A549 (cell line): Measurements from ENCODE around the gene LAMTOR2. TPM values are rescaled to one million over a fixed set of nuclear protein-coding genes. Genes with fewer than 3 reads are reported as not detected.

Experiments
- ATAC-seq, 2 experiments: fragments of 200-7000 bp in 1 of 2; fragments of >200 bp in 1 of 2; cut with Nextera tagmentation in 1 of 2; cut with Tn5 transposase in 1 of 2; 3 replicates each; pipeline versions ENCODE4 v1.8.0 to v1.9.1; 2018 to 2020; ENCODE audit warnings: mild to moderate bottlenecking in 1 of 2, moderate library complexity in 1 of 2
- CTCF ChIA-PET: fragments of 300-600 bp; sonication (Branson Sonifier 250); formaldehyde crosslinking; extraction: SDS; loops from one replicate; lab custom pipeline; 2021; ENCODE audit warnings: antibody characterized with exemption, inconsistent platforms; lab: Yijun Ruan, JAX
- POLR2A ChIA-PET: fragments of 350-600 bp; formaldehyde crosslinking; extraction: SDS; loops from one replicate; lab custom pipeline; 2021; ENCODE audit warnings: antibody characterized with exemption, inconsistent platforms; lab: Yijun Ruan, JAX
- DNase-seq, 2 experiments: peaks; one replicate each; pipeline versions ENCODE4 v3.0.0 to v3.0.0-alpha.2; 2011 to 2016; ENCODE audit warnings: low read depth in 1 of 2, low spot score in 1 of 2
- FAIRE-seq: peaks from 2 replicates; lab custom pipeline; 2011; peaks lifted over from hg19 to GRCh38; lab: Jason Lieb, UNC
- H3K27ac ChIP-seq, 2 experiments: fragments of >200 bp; sonication (Bioruptor Twin); formaldehyde crosslinking; 3 replicates each; pipeline ENCODE4 v1.5.1; 2016 to 2017
- H3K4me1 ChIP-seq: fragments of >200 bp; sonication (Bioruptor Twin); formaldehyde crosslinking; 3 replicates; pipeline ENCODE4 v1.6.1; 2016
- H3K4me2 ChIP-seq: fragments of >200 bp; sonication (Bioruptor Twin); formaldehyde crosslinking; 3 replicates; pipeline ENCODE4 v1.6.1; 2016
- H3K4me3 ChIP-seq: fragments of >200 bp; sonication (Bioruptor Twin); formaldehyde crosslinking; 3 replicates; pipeline ENCODE4 v1.5.1; 2016
- H3K9me3 ChIP-seq: fragments of >200 bp; sonication (Bioruptor Twin); formaldehyde crosslinking; 3 replicates; pipeline ENCODE4 v1.6.1; 2016
- CBX2 ChIP-seq: fragments of 200-600 bp; sonication (generic); IDR thresholded peaks from 2 replicates; pipeline ENCODE4 v1.6.1; 2016; ENCODE audit warnings: low read depth, mild to moderate bottlenecking, borderline replicate concordance
- CBX8 ChIP-seq: fragments of 200-600 bp; sonication (generic); IDR thresholded peaks from 2 replicates; pipeline ENCODE4 v1.6.1; 2016
- CEBPB ChIP-seq, 2 experiments: fragments of >200 bp in 1 of 2; sonication (Bioruptor Twin) in 1 of 2; formaldehyde crosslinking in 1 of 2; IDR thresholded peaks; 2 replicates each; pipeline ENCODE4 v1.6.1; 2012 to 2016
- CHD2 ChIP-seq: fragments of 150-350 bp; IDR thresholded peaks from 2 replicates; pipeline ENCODE4 v1.6.1; 2014; ENCODE audit warnings: low read length; ENCODE audit not compliant: partially characterized antibody
- CHD4 ChIP-seq: fragments of 200-600 bp; sonication (generic); IDR thresholded peaks from 2 replicates; pipeline ENCODE4 v1.6.1; 2016; ENCODE audit warnings: antibody characterized with exemption, mild to moderate bottlenecking, borderline replicate concordance
- EHMT2 ChIP-seq: fragments of 200-600 bp; sonication (generic); IDR thresholded peaks from 2 replicates; pipeline ENCODE4 v1.6.1; 2016; ENCODE audit warnings: antibody characterized with exemption, low read depth, mild to moderate bottlenecking, moderate library complexity
- FOSL2 ChIP-seq, 2 experiments: fragments of 450-650 bp in 1 of 2; fragments of >200 bp in 1 of 2; sonication (Bioruptor Twin) in 1 of 2; formaldehyde crosslinking; IDR thresholded peaks; 2 replicates each; pipeline versions ENCODE4 v1.5.0 to v1.6.1; 2016 to 2020; ENCODE audit warnings: mild to moderate bottlenecking in 1 of 2, moderate library complexity in 1 of 2
- GATA3 ChIP-seq: IDR thresholded peaks from 2 replicates; pipeline ENCODE4 v1.6.1; 2012; ENCODE audit warnings: borderline replicate concordance
- HDAC2 ChIP-seq: fragments of 200-600 bp; sonication (generic); IDR thresholded peaks from 2 replicates; pipeline ENCODE4 v1.6.1; 2016
- HOXB13 ChIP-seq: fragments of 250-450 bp; sonication (Bioruptor Pico); IDR thresholded peaks from 2 replicates; pipeline ENCODE4 v1.5.0; 2020; ENCODE audit warnings: low read depth, mild to moderate bottlenecking, moderate library complexity
- JUNB ChIP-seq: fragments of >200 bp; sonication (Bioruptor Twin); formaldehyde crosslinking; IDR thresholded peaks from 2 replicates; pipeline ENCODE4 v1.6.1; 2016
- KDM5A ChIP-seq: fragments of 200-600 bp; sonication (generic); IDR thresholded peaks from 2 replicates; pipeline ENCODE4 v1.6.1; 2016; ENCODE audit warnings: antibody characterized with exemption, mild to moderate bottlenecking
- MAFK ChIP-seq: fragments of 450-650 bp; IDR thresholded peaks from 2 replicates; pipeline ENCODE4 v1.6.1; 2014; ENCODE audit not compliant: partially characterized antibody
- NFE2L2 ChIP-seq: fragments of 150-350 bp; conservative IDR thresholded peaks from 2 replicates; pipeline ENCODE4 v1.6.1; 2014; ENCODE audit warnings: low read length
- NPAS2 ChIP-seq: fragments of 250-450 bp; sonication (Bioruptor Pico); IDR thresholded peaks from 2 replicates; pipeline ENCODE4 v1.8.0; 2022; ENCODE audit warnings: mild to moderate bottlenecking, moderate library complexity, borderline replicate concordance
- RAD21 ChIP-seq, 2 experiments: fragments of >200 bp in 1 of 2; sonication (Bioruptor Twin) in 1 of 2; formaldehyde crosslinking in 1 of 2; IDR thresholded peaks in 1 of 2; conservative IDR thresholded peaks in 1 of 2; 2 replicates in 1 of 2; 3 replicates in 1 of 2; pipeline ENCODE4 v1.6.1; 2012 to 2018; ENCODE audit warnings: inconsistent platforms in 1 of 2
- RCOR1 ChIP-seq: fragments of 150-350 bp; IDR thresholded peaks from 2 replicates; pipeline ENCODE4 v1.6.1; 2014; ENCODE audit warnings: antibody characterized with exemption, low read length, low read depth
- RNF2 ChIP-seq: fragments of 200-600 bp; sonication (generic); IDR thresholded peaks from 2 replicates; pipeline ENCODE4 v1.6.1; 2016; ENCODE audit warnings: low read depth, mild to moderate bottlenecking, antibody characterized with exemption, moderate library complexity, borderline replicate concordance
- SMC3 ChIP-seq: fragments of >200 bp; sonication (Bioruptor Twin); formaldehyde crosslinking; IDR thresholded peaks from 3 replicates; pipeline ENCODE4 v1.6.1; 2018; ENCODE audit warnings: inconsistent platforms
- TP53 ChIP-seq: fragments of 250-450 bp; sonication (Bioruptor Pico); IDR thresholded peaks from 2 replicates; pipeline ENCODE4 v1.5.0; 2021; ENCODE audit warnings: mild to moderate bottlenecking, moderate library complexity
- ZC3H11A ChIP-seq: fragments of 450-650 bp; IDR thresholded peaks from 2 replicates; pipeline ENCODE4 v1.6.1; 2014; ENCODE audit warnings: antibody characterized with exemption, mild to moderate bottlenecking
- ZSCAN20 ChIP-seq: fragments of 250-450 bp; sonication (Bioruptor Pico); IDR thresholded peaks from 2 replicates; pipeline ENCODE4 v1.8.0; 2022; ENCODE audit warnings: mild to moderate bottlenecking, moderate library complexity
- WGBS: methylation state at CpG from one replicate; pipeline ENCODE4 v1.1.6; 2017; ENCODE audit errors: missing lambda C conversion rate; 5-methylcytosine and 5-hydroxymethylcytosine counted together
- polyA plus RNA-seq, 4 experiments: library from polyadenylated mRNA; depleted of rRNA in 3 of 4; stranded (reverse); fragments of >200 nt; fragmentation: RNase III in 1 of 4; extraction: RNeasy Plus Mini Kit Qiagen cat#74134 plus additional on column Dnase treatment in 1 of 4; gene quantifications; 2 replicates in 3 of 4; 3 replicates in 1 of 4; pipeline ENCODE4 v1.2.3, GENCODE V29; 2011 to 2017
- TF ChIP-seq, protein P1 (sequence below): fragments of 450-650 bp; IDR thresholded peaks from 2 replicates; pipeline ENCODE4 v1.6.1; 2014; ENCODE audit warnings: antibody characterized with exemption
- TF ChIP-seq, protein P2 (sequence below): IDR thresholded peaks from 2 replicates; pipeline ENCODE4 v1.6.1; 2012
- TF ChIP-seq, protein P3 (sequence below): IDR thresholded peaks from 2 replicates; pipeline ENCODE4 v1.6.1; 2012
- TF ChIP-seq, protein P4 (sequence below): fragments of 150-350 bp; IDR thresholded peaks from 2 replicates; pipeline ENCODE4 v1.6.1; 2014; ENCODE audit warnings: low read depth, mild to moderate bottlenecking, low read length

LAMTOR2 gene
- polyA plus RNA-seq, 2 of the 4 experiments (the other 2 are of a cell fraction), result 63.0 to 171 TPM

DNA sequence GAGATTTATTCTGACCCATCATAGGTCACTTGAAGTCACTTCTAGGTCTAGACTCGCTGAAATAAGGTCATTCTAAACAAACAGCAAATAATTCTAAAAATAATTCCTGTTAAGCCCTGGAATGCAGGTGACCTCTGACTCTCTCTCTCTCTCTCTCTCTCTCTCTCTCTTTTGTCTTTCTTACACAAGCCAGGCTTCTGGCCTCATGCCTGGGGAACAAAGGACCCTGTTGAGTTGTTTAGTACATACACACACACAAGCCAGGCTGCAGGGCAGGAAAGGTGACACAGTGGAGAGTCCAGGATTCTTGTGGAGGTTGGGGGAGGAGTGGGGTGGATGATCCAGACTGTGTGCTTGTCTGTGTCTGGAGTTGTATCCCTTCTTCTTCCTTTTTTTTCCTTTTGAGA lies 31.7 kb downstream of the LAMTOR2 start:
- TF ChIP-seq RAD21 (conservative IDR thresholded peaks at IDR 0.05 in 1 of 2, IDR thresholded peaks at IDR 0.05 in 1 of 2) (no peak), JUNB (no peak), EHMT2 (no peak), MAFK (no peak), SMC3 (no peak), FOSL2 (IDR thresholded peaks at IDR 0.05) (no peak), FOSL2 (CRISPR knock-in tag; IDR thresholded peaks at IDR 0.05) (peak; percentile 57; the same call in 1 of the 2 replicates), RNF2 (no peak), CBX2 (no peak), GATA3 (peak; percentile 34; the same call in 1 of the 2 replicates), TP53 (CRISPR knock-in tag) (no peak), ZSCAN20 (CRISPR knock-in tag) (0 out of 2 replicates have a peak, but pooled peaks have one; percentile 75), CHD4 (no peak), KDM5A (no peak), CHD2 (no peak), RCOR1 (no peak), CBX8 (no peak), CEBPB (IDR thresholded peaks at IDR 0.05) (no peak), ZC3H11A (no peak), HDAC2 (no peak), NFE2L2 (no peak)
- TF ChIP-seq, protein P1, sequence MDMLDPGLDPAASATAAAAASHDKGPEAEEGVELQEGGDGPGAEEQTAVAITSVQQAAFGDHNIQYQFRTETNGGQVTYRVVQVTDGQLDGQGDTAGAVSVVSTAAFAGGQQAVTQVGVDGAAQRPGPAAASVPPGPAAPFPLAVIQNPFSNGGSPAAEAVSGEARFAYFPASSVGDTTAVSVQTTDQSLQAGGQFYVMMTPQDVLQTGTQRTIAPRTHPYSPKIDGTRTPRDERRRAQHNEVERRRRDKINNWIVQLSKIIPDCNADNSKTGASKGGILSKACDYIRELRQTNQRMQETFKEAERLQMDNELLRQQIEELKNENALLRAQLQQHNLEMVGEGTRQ, result no peak
- TF ChIP-seq, protein P2, sequence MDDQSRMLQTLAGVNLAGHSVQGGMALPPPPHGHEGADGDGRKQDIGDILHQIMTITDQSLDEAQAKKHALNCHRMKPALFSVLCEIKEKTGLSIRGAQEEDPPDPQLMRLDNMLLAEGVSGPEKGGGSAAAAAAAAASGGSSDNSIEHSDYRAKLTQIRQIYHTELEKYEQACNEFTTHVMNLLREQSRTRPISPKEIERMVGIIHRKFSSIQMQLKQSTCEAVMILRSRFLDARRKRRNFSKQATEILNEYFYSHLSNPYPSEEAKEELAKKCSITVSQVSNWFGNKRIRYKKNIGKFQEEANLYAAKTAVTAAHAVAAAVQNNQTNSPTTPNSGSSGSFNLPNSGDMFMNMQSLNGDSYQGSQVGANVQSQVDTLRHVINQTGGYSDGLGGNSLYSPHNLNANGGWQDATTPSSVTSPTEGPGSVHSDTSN, result no peak
- WGBS, result 8% methylated on average over 1 of the region's 1 CpG
- H3K4me1 ChIP-seq, result peaks cover 23% of the 10 kb centered on the region
- no peak overlapping the region for H3K4me3 ChIP-seq
- peak overlapping the region; percentile 10 to 12; a peak in 3 of 6 replicates for H3K27ac ChIP-seq
- no peaks in the 10 kb centered on the region for H3K9me3 ChIP-seq
- POLR2A ChIA-PET, result no interaction called here
- ATAC-seq (no peak), DNase-seq (peak in 1 of 2 experiments; percentile 67), FAIRE-seq (no peak)
- H3K4me2 ChIP-seq, result peak overlapping the region; percentile 46
- CTCF ChIA-PET, result interaction anchor here (0.6 to 29.4 kb wide), 9 partner anchors 10 to 1460 kb away, joined by 3 to 2239 read pairs (median 4); partner anchors contain the start of genes LMNA, PMF1, SEMA4A and SLC25A44

DNA sequence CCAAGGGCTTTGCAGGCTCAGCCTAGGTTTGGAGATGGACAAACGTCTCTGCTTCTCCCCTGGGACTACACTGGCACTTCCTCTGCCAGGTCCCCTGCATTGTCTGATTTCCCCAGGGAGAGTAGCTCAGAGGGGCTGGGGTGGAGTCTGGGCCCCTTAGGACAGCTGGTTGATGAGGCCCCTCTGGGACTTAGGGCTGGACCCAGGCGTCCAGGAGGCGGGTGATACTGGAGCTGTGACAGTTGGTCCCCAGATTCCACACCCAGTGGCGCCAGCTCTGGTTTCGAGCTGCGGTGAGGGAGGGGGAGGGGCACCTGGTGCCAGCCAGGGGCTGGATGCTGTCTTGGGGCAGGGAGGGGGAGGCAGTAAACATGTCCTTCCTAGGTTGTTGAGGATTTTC lies 35.1 kb downstream of the LAMTOR2 start:
- H3K27ac ChIP-seq, result no peak overlapping the region
- H3K4me2 ChIP-seq, result no peak overlapping the region
- TF ChIP-seq RNF2 (no peak), NPAS2 (CRISPR knock-in tag) (no peak), FOSL2 (IDR thresholded peaks at IDR 0.05) (no peak), FOSL2 (CRISPR knock-in tag; IDR thresholded peaks at IDR 0.05) (no peak), HOXB13 (CRISPR knock-in tag) (no peak)
- TF ChIP-seq, protein P3, sequence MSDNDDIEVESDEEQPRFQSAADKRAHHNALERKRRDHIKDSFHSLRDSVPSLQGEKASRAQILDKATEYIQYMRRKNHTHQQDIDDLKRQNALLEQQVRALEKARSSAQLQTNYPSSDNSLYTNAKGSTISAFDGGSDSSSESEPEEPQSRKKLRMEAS, result no peak
- TF ChIP-seq, protein P4, sequence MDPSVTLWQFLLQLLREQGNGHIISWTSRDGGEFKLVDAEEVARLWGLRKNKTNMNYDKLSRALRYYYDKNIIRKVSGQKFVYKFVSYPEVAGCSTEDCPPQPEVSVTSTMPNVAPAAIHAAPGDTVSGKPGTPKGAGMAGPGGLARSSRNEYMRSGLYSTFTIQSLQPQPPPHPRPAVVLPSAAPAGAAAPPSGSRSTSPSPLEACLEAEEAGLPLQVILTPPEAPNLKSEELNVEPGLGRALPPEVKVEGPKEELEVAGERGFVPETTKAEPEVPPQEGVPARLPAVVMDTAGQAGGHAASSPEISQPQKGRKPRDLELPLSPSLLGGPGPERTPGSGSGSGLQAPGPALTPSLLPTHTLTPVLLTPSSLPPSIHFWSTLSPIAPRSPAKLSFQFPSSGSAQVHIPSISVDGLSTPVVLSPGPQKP, result no peak
- no peaks in the 10 kb centered on the region for H3K9me3 ChIP-seq
- DNase-seq (no peak), FAIRE-seq (no peak), ATAC-seq (no peak)
- 36% methylated on average over 2 of the region's 6 CpGs for WGBS
- peaks cover 18% of the 10 kb centered on the region for H3K4me1 ChIP-seq
- ChIA-PET CTCF (interaction anchor here (0.6 to 29.4 kb wide), 24 partner anchors 10 to 195 kb away, joined by 3 to 2239 read pairs (median 4); partner anchors contain the start of genes LMNA, SEMA4A, SLC25A44 and TMEM79), POLR2A (no interaction called here)
- no peak overlapping the region for H3K4me3 ChIP-seq
